ENCODE results near the gene CPSF4L. TPM values are rescaled to one million over a fixed set of nuclear protein-coding genes. Genes with fewer than 3 reads are reported as not detected.

The CPSF4L gene
- total and polyA plus RNA-seq, 2 of the 13 experiments (the other 11 are each of a cell fraction or from before 2014, with no cell fraction given) = 0.73 to 1.6 TPM

DNA sequence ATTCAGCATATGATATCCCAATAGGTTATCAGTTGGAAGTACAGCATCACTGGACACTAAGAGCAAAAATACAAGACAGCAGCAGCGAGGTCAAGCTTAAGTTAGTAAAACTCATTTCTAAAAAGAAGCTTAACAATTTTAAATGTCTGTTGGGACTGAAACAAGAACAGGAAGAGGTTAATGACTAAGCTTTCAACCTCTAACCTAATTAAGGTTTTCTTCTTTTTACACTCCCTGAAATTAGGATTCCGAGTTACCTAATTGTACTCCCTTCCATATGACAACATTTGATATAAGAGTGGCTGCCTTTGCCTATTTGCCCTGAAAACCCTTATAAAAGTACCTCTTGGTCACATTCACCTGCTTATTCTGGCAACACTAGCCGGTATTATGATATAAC lies 34.3 kb downstream of the CPSF4L start (continued):
- TF ChIP-seq, protein P1, sequence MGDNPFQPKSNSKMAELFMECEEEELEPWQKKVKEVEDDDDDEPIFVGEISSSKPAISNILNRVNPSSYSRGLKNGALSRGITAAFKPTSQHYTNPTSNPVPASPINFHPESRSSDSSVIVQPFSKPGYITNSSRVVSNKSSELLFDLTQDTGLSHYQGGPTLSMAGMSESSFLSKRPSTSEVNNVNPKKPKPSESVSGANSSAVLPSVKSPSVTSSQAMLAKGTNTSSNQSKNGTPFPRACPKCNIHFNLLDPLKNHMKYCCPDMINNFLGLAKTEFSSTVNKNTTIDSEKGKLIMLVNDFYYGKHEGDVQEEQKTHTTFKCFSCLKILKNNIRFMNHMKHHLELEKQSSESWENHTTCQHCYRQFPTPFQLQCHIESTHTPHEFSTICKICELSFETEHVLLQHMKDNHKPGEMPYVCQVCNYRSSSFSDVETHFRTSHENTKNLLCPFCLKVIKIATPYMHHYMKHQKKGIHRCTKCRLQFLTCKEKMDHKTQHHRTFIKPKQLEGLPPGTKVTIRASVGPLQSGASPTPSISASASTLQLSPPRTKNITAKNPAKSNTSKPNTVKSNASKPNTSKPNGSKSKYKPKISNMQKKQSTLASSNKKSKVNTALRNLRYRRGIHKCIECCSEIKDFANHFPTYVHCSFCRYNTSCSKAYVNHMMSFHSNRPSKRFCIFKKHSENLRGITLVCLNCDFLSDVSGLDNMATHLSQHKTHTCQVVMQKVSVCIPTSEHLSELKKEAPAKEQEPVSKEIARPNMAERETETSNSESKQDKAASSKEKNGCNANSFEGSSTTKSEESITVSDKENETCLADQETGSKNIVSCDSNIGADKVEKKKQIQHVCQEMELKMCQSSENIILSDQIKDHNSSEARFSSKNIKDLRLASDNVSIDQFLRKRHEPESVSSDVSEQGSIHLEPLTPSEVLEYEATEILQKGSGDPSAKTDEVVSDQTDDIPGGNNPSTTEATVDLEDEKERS (CRISPR knock-in tag; IDR thresholded peaks at IDR 0.05) = no peak
- TF ChIP-seq, protein P2, sequence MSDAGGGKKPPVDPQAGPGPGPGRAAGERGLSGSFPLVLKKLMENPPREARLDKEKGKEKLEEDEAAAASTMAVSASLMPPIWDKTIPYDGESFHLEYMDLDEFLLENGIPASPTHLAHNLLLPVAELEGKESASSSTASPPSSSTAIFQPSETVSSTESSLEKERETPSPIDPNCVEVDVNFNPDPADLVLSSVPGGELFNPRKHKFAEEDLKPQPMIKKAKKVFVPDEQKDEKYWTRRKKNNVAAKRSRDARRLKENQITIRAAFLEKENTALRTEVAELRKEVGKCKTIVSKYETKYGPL (CRISPR knock-in tag; IDR thresholded peaks at IDR 0.05) = no peak
- TF ChIP-seq ZNF564 (CRISPR knock-in tag; IDR thresholded peaks at IDR 0.05) = no peak

DNA sequence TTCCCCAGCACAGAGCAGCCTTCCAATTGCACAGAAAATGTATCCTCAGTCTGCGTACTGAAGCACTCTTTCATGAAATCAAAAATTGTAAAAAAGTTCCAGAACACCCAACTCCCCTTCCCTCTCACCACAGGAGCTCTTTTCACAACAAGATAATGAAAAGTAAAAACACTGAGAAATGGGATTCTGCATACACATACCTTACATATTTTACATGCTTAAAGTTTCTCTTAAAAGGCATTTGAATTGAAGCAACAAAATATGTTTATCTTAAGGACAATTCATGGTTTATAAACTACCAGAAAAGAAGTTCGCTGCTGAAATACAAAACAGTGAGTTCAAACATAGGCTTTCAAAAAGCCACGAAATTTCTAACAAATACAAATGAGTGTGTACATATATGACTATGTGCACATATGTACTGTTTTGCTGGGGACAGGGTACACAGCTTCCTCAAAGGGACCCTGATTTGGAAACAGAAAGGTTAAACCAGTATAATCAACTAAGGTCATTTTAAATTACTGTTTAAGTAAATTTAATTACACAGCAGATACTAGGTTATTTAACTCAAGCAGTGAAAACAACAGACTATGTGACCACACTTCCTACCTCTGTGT lies 35.0 kb downstream of the CPSF4L start:
- BruUV-seq (replicated peaks) = no TSS peak
- FAIRE-seq (no peak), DNase-seq (ENCODE audit: low spot score) (peak; percentile 18), ATAC-seq (no peak)
- no peak overlapping the region for H3K27ac ChIP-seq (ENCODE audit: extremely low read length, insufficient read depth, low read length)
- H3K4me3 ChIP-seq (replicated peaks in 1 of 3; ENCODE audit: insufficient read depth in 1 of 3, low read depth in 2 of 3, low read length in 3 of 3) = no peak overlapping the region
- ChIA-PET POLR2A (interaction anchor here (1.7 kb wide), 1 partner anchor 26 kb away, joined by 5 read pairs; no protein-coding TSS in a partner anchor), CTCF (ENCODE audit: low intra/inter-chr PET ratio, low total read pairs) (no interaction called here)
- whole genome bisulfite sequencing (ENCODE audit: low lambda C conversion rate) = 65% methylated on average over 3 of the region's 3 CpGs
- peaks cover 4 to 5% of the 10 kb centered on the region in 2 experiments; a peak in 3 of 5 replicates for H3K36me3 ChIP-seq (replicated peaks in 1 of 2; ENCODE audit: control insufficient read depth in 1 of 2, insufficient read depth in 2 of 2, low read length in 2 of 2)
- no peaks in the 10 kb centered on the region for H4K20me1 ChIP-seq (ENCODE audit: insufficient read depth, low read length)
- H2AFZ ChIP-seq (ENCODE audit: low read length) = no peak overlapping the region
- intact Hi-C loops (cut with micrococcal nuclease; ENCODE audit: unreplicated experiment) = no loop called here
- in situ Hi-C loops (cut with HindIII; ENCODE audit: extremely low pct_ligation_motif_present, low pct_unique_long_range_greater_than_20kb) = no loop called here
- H3K4me1 ChIP-seq (ENCODE audit: insufficient read depth, low read length) = peaks cover 72% of the 10 kb centered on the region
- H3K9ac ChIP-seq (ENCODE audit: insufficient read depth, low read depth, low read length) = no peak overlapping the region
- peak overlapping the region; percentile 21; the same call in 1 of the 2 replicates for H3K4me2 ChIP-seq (ENCODE audit: low read depth, low read length)
- peaks cover 0 to 4% of the 10 kb centered on the region in 2 experiments; a peak in 1 of 5 replicates for H3K27me3 ChIP-seq (ENCODE audit: control insufficient read depth in 1 of 2, insufficient read depth in 2 of 2, low read length in 2 of 2)
- peaks cover 66% of the 10 kb centered on the region for H3K79me2 ChIP-seq (ENCODE audit: insufficient read depth, low read length)
- no peaks in the 10 kb centered on the region for H3K9me3 ChIP-seq (ENCODE audit: low read length)
- TF ChIP-seq ZNF331 (CRISPR knock-in tag; IDR thresholded peaks at IDR 0.05) (no peak), IKZF1 (IDR thresholded peaks at IDR 0.05) (no peak), ZNF234 (CRISPR knock-in tag; conservative IDR thresholded peaks at IDR 0.05) (no peak), EP300 (IDR thresholded peaks at IDR 0.05; ENCODE audit: low read depth in 2 of 2, low read length in 2 of 2) (no peak), EP300 (CRISPR knock-in tag; IDR thresholded peaks at IDR 0.05; ENCODE audit: borderline replicate concordance) (no peak), SRSF9 (IDR thresholded peaks at IDR 0.05; ENCODE audit: borderline replicate concordance, insufficient read depth, low read depth, low read length, poor library complexity, severe bottlenecking) (no peak), ZFP36 (IDR thresholded peaks at IDR 0.05; ENCODE audit: borderline replicate concordance, low read depth, low read length, partially characterized antibody) (no peak), STAT5B (CRISPR knock-in tag; IDR thresholded peaks at IDR 0.05) (no peak), ELF3 (CRISPR knock-in tag; IDR thresholded peaks at IDR 0.05) (no peak), ZUFSP (CRISPR knock-in tag; IDR thresholded peaks at IDR 0.05; ENCODE audit: borderline replicate concordance) (no peak), ZNF207 (IDR thresholded peaks at IDR 0.05; ENCODE audit: borderline replicate concordance) (no peak)
- TF ChIP-seq, protein P3, sequence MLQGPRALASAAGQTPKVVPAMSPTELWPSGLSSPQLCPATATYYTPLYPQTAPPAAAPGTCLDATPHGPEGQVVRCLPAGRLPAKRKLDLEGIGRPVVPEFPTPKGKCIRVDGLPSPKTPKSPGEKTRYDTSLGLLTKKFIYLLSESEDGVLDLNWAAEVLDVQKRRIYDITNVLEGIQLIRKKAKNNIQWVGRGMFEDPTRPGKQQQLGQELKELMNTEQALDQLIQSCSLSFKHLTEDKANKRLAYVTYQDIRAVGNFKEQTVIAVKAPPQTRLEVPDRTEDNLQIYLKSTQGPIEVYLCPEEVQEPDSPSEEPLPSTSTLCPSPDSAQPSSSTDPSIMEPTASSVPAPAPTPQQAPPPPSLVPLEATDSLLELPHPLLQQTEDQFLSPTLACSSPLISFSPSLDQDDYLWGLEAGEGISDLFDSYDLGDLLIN (CRISPR knock-in tag; IDR thresholded peaks at IDR 0.05; ENCODE audit: borderline replicate concordance) = no peak

Data from HepG2 (cell line).